Ectodermal cell (in vitro differentiated cells): ENCODE results near the gene CSGALNACT2.

Source experiments
- H3K27ac ChIP-seq: 2 replicates; pipeline ENCODE4 v1.7.0; 2013; ENCODE audit warnings: mild to moderate bottlenecking, low read depth, low read length; ENCODE audit not compliant: insufficient read depth, poor library complexity, severe bottlenecking
- H3K27me3 ChIP-seq: 2 replicates; pipeline ENCODE4 v1.7.0; 2013; ENCODE audit warnings: mild to moderate bottlenecking, low read length; ENCODE audit not compliant: insufficient read depth, control insufficient read depth, poor library complexity, severe bottlenecking
- H3K36me3 ChIP-seq: one replicate; pipeline ENCODE4 v1.7.0; 2013; ENCODE audit warnings: low read length; ENCODE audit not compliant: control insufficient read depth, insufficient read depth
- H3K4me1 ChIP-seq: one replicate; pipeline ENCODE4 v1.7.0; 2013; ENCODE audit warnings: low read length; ENCODE audit not compliant: control insufficient read depth, insufficient read depth
- H3K4me3 ChIP-seq: 2 replicates; pipeline ENCODE4 v1.7.0; 2013; ENCODE audit warnings: low read depth, low read length, control low read depth; ENCODE audit not compliant: insufficient read depth
- H3K9me3 ChIP-seq: 2 replicates; pipeline ENCODE4 v1.7.0; 2013; ENCODE audit warnings: mild to moderate bottlenecking, low read length, moderate library complexity; ENCODE audit not compliant: control insufficient read depth
- whole genome bisulfite sequencing, 2 experiments: methylation state at CpG; one replicate each; pipeline ENCODE4 v1.1.7; 2013; ENCODE audit warnings: missing lambda C conversion rate in 2 of 2; 5-methylcytosine and 5-hydroxymethylcytosine counted together

The CSGALNACT2 gene

DNA sequence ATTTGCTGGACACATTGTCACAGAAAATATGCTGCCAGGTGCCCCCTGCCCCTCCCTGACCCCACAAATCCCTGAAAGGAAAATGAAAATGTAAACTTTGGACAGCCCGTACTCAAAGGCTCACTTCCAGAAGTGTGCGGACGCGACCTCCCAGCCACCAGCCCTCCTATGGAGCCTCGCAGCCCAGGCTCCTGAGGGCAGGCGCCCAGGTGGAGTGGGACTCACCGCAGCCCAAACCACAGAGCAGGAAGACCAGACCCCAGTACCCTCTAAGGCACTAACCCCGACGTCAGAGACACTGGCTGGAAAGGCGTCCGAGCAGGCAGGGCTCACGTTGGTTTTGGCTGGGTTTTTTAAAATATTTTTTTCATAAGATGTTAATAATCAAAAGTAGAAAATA is 57.3 kb downstream of the CSGALNACT2 start:
- Histone ChIP-seq H3K4me3 (no peak overlapping the region), H3K27me3 (no peaks in the 10 kb centered on the region), H3K36me3 (no peaks in the 10 kb centered on the region), H3K9me3 (no peaks in the 10 kb centered on the region), H3K4me1 (no peaks in the 10 kb centered on the region), H3K27ac (no peak overlapping the region)
- WGBS, 2 experiments: 95 to 96% methylated on average over 9 of the region's 12 CpGs

DNA sequence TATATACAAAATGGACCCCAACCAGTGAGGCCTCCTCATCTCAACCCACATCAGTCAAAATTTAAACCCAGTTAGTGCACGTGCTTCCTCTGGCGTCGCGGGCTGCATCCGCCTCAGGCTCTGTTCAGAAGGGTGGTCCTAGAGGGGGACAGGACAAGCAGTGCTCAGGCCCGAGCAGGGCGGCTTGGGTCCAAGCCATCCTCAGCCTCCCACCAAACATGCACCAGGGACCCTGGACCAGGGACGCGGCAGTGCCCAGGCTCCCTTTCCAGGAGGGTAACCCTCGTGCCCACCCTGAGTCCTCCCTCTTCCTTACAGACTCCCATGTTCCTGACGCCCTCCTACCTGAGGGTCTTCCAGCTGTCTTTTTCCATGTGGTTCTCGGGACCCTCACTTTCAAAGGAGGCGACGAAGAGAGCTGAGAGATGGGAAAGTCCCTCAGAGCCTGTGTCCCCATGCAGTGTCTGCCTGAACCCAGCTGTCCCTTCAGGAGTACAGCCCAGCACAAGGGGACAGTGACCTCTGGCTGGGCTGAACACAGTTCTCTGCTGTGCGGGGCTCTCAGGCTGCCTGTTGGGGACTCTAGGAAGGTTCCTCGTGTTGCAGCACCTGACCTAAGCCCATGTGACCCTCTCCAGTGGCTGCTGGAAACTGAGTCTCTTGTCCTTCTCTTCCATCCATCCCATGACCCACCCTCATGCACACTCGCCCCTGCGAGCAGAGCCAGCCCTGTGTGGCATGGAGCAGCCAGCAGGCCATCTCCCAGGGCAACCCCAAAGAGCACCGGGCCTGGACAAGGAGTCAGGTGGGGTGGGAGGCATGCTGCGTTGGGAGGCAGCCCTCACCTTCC is 58.1 kb downstream of the CSGALNACT2 start:
- H3K9me3 ChIP-seq: no peaks in the 10 kb centered on the region
- no peaks in the 10 kb centered on the region for H3K27me3 ChIP-seq
- H3K4me1 ChIP-seq: no peaks in the 10 kb centered on the region
- no peaks in the 10 kb centered on the region for H3K36me3 ChIP-seq
- 93 to 94% methylated on average over 20 of the region's 20 CpGs for WGBS, 2 experiments
- no peak overlapping the region for H3K27ac ChIP-seq
- no peak overlapping the region for H3K4me3 ChIP-seq

DNA sequence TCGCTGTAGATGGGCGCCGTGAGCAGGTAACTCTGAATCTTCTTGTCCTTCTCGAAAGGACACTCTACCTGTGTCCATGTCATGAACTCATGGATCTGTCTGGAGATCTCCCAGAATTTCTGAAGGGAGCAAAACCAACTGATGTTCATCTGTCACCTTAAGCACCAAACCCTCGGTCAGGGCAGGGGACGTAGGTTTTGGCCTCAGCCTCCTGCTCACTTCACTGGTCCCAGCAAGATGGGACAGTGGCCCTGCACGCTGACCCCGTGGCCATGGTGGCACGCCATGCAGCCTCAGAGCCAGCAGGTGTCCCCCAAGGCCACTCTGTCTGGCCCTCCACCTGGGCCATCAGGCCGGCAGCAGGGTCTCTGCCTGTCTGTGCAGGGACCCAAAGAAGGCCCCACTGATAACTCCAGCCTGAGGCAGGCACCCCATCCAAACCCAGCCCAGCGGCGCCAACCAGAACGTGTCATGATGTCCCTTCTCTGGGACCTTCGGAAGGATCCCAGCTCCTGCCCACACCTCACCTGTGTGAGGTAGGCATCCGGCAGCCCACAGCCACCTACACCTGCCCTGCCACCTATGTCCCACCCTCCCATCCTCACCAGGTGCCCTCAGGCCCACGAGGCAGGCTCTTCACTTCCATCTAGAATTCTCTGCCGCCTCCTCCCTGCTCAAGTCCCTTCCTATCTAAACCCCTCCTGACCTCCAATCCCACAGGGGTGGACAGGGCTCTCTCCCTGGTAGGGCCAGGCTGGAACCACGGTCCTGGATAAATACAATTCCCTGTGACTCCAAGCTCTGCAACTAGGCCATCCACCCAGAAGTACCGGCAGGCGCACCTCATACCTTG is 59.0 kb downstream of the CSGALNACT2 start:
- Histone ChIP-seq H3K36me3 (no peaks in the 10 kb centered on the region), H3K27ac (no peak overlapping the region), H3K9me3 (no peaks in the 10 kb centered on the region), H3K27me3 (no peaks in the 10 kb centered on the region), H3K4me1 (peaks cover 3% of the 10 kb centered on the region), H3K4me3 (no peak overlapping the region)
- 93 to 95% methylated on average over 20 of the region's 20 CpGs for WGBS, 2 experiments

DNA sequence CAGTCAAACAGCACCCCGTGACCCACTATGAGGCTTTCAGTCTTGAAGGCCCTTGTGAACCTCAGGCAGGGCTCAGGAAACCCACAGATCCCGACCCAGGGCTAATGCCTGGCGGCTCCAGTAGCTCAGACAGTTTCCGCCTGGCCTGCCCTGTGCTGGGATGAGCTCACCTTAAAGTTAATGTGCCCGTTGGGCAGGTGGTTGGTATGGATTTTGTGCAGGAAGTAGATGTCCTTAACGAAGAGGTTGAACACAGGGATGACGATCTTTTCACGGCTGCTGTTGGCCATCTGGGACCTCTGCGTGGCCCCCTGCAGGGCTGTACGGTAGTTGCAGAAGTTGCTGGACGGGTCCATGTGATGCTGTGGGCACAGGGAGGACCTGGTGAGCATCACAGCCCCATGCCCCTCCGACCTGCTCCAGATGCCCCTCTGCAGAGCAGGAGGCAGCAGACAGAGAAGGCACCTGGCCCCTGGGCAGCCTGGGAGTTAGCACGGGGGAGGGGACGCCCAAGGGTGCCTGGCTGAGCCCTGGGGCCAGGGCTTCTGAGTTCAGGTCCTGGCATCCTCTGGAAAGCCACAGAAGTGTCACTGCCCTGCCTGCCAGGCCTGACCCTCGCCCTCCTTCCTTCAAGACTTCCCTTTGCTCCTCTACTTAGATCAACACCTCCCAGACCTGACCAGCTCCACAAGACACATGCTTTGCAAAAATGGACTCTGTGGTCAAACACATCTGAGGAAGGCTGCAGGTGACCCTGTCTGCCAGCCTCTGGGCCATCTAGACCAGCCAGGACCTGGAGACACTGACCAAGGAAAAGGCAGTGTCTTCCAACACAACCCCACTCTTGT is 59.8 kb downstream of the CSGALNACT2 start:
- Histone ChIP-seq H3K27me3 (no peaks in the 10 kb centered on the region), H3K4me1 (peaks cover 3% of the 10 kb centered on the region), H3K36me3 (no peaks in the 10 kb centered on the region), H3K9me3 (no peaks in the 10 kb centered on the region), H3K4me3 (no peak overlapping the region), H3K27ac (no peak overlapping the region)
- 91% methylated on average over 15 of the region's 15 CpGs for WGBS, 2 experiments

DNA sequence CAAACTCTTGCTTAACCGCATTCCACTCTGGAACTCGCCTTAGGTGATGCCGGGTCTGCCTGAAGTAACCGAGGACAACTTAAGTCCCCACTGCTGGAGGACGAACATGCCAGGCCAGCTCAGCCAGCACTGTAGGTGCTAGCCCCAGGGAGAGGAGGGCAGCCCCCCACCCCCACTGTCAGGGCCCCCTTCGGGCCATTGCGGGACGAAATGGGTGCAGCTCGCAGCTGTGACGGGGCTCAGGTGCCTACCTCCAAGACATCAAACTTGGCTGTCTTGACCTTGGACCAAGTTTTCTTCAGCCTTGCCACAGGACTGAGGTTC is 60.4 kb downstream of the CSGALNACT2 start:
- WGBS, 2 experiments: 90 to 91% methylated on average over 10 of the region's 10 CpGs

DNA sequence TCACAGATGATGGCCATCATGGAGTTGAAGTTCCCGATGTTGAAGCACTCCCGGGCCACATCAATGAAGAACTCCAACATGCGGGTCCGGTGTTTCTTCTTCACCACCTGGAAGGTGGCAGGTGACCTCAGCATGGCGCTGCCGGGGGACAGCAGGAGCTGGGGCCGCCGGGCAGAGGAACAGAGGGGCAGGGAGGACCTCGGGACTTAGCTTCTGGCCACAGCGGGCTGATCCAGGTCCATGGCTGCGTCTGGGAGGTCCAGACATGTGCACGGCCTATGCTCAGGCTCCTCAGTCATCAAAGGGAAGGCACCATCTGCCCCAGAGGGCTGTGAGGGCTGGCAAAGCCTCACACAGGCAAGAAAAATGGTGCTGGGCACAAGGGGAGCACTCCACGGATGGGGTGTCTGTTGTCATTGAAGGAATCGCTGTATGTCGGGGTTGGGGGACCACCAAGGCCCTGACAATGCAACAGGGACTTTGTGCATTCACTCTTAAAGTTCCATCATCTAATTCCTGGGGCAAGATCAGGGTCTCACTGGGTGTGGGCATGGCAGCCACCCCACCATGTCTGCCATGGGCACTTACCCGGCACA is 60.9 kb downstream of the CSGALNACT2 start:
- Histone ChIP-seq H3K27ac (no peak overlapping the region), H3K4me1 (peaks cover 3% of the 10 kb centered on the region), H3K4me3 (no peak overlapping the region), H3K9me3 (no peaks in the 10 kb centered on the region), H3K36me3 (no peaks in the 10 kb centered on the region), H3K27me3 (no peaks in the 10 kb centered on the region)
- WGBS, 2 experiments: 95 to 96% methylated on average over 16 of the region's 16 CpGs

More for the DNA sequence above, 60.4 kb downstream of the CSGALNACT2 start:
- Histone ChIP-seq H3K9me3 (no peaks in the 10 kb centered on the region), H3K27ac (no peak overlapping the region), H3K27me3 (no peaks in the 10 kb centered on the region), H3K4me1 (peaks cover 3% of the 10 kb centered on the region), H3K36me3 (no peaks in the 10 kb centered on the region), H3K4me3 (no peak overlapping the region)

DNA sequence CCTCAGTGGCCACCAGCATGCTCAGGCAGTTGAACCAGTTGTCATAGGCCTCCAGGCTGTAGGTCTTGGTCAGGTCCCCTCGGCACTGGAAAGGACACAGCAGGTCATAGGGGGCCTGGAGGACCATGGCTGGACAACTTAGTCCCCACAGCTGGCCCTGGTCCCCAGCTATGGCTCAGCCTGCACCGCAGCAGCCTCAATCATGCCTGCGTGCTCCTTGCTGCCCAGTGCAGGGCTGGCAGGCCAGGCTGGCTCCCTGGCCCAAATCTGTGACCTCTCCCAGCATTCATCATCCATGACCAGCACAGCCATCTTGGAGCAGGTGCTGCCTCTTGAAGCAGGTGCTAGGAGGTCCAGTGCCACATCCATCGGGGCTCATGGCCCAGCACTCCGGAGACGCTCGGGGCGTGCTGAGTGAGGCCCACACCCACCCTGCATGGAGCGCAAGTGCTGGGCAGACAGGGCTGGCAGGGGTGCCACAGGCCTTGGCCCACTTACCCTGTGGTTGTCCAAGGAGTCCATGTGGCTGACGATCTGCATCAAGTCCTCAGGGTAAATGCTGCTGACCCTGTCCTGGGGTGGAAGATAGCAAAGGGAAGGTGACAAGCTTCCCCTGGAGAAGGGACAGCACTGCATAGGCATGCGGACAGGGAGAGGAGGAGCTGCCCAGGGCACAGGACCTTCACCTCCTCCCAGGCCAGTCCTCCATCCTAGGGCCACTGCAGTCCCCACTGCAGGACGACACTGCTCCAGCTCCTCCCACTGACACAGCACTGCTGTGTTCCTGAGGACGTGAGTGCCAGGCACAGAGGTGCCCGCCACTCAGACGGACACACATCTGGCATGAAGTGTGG is 61.7 kb downstream of the CSGALNACT2 start:
- WGBS, 2 experiments: 94% methylated on average over 15 of the region's 15 CpGs
- Histone ChIP-seq H3K36me3 (no peaks in the 10 kb centered on the region), H3K9me3 (no peaks in the 10 kb centered on the region), H3K4me1 (peaks cover 3% of the 10 kb centered on the region), H3K4me3 (no peak overlapping the region), H3K27me3 (no peaks in the 10 kb centered on the region), H3K27ac (no peak overlapping the region)

DNA sequence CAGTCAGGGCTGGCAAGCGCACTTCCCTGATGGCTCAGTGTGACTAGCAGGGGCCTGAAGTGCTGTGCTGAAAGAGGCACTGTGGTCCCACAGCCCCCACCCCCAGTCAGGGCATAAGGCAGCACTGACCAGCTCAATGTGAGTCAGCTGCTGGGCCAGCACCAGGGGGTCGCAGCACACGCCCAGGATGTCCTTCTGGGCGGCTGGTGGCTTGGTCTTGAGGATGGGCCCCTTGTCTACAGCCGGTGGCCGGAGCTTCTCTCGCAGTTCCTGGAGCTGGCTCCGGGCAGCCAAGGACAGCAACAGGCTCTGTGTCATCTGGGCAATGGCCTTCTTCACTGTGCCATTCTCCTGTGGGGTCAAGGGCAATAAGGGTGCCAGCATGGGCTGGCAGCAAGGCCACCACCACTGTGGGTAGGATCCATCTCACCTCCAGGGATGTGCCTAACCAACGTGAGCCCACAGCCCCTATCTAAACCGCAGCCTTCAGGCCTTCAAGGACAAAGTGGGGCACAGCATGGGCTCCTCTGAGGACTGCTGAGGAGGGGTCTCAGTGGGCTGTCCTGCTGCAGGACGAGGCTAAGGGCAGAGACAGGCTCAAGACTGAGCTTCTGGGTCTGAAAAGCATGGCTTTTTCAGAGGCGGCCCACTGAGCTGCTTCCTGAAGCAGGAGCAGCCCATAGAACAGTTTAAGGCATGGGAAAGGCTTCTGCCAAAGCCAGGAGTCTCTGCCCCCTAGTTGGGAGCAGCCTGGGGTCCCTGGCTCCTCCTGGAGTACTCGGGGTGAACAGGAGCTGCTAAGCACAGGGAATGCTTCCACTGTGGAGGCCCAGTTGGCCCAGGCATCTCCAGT is 62.5 kb downstream of the CSGALNACT2 start:
- 91 to 93% methylated on average over 13 of the region's 13 CpGs for WGBS, 2 experiments
- Histone ChIP-seq H3K27me3 (no peaks in the 10 kb centered on the region), H3K36me3 (no peaks in the 10 kb centered on the region), H3K4me1 (peaks cover 3% of the 10 kb centered on the region), H3K4me3 (no peak overlapping the region), H3K27ac (no peak overlapping the region), H3K9me3 (no peaks in the 10 kb centered on the region)
